ENCODE data around the gene PBXIP1.

DNA sequence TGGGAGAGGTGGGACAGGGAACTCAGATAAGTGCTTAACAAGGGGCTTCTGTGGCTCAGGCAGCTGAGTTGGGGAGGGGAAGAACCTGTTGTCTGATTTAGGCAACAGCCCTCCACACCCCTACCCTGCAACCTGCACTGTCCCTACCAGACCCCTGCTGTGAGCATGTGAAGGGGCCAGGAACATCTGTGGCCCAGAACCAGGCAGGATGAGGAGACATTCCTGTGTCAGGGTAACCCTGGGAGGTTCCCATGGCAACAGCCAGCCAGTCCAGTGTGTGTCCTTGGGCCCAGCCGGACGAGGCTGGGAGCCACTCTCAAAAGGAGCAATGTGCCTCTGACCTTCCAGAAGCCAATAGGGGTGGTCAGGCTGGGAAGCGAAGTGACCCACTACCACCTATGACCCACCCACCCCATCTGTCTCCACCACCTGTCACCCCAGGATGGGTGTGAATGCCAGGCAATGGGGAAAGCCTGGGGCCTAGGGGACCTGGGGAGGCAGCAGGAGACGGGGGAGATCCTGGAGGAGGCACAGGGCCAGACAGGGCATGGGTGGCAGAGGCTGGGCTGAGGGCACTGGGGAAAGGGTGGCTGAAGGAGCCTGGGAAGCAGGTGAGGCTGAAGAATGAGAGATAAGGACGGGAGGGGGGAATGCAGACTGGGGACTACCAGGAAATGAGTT lies 14.4 kb downstream of the PBXIP1 start:
- peak; percentile 15; the same call in 1 of the 2 replicates for TF ChIP-seq POLR2AphosphoS5 (IDR thresholded peaks at IDR 0.05; ENCODE audit: low read length)
- TF ChIP-seq RAD21 (IDR thresholded peaks at IDR 0.05; ENCODE audit: insufficient read depth, low read depth, low read length), result no peak
- TF ChIP-seq, protein P1, sequence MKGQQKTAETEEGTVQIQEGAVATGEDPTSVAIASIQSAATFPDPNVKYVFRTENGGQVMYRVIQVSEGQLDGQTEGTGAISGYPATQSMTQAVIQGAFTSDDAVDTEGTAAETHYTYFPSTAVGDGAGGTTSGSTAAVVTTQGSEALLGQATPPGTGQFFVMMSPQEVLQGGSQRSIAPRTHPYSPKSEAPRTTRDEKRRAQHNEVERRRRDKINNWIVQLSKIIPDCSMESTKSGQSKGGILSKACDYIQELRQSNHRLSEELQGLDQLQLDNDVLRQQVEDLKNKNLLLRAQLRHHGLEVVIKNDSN (IDR thresholded peaks at IDR 0.05; ENCODE audit: borderline replicate concordance, extremely low read length, insufficient read depth, low read depth, low read length), result no peak
- no peak for TF ChIP-seq ZNF274 (IDR thresholded peaks at IDR 0.05; ENCODE audit: insufficient read depth, insufficient read length)
- TF ChIP-seq, protein P2, sequence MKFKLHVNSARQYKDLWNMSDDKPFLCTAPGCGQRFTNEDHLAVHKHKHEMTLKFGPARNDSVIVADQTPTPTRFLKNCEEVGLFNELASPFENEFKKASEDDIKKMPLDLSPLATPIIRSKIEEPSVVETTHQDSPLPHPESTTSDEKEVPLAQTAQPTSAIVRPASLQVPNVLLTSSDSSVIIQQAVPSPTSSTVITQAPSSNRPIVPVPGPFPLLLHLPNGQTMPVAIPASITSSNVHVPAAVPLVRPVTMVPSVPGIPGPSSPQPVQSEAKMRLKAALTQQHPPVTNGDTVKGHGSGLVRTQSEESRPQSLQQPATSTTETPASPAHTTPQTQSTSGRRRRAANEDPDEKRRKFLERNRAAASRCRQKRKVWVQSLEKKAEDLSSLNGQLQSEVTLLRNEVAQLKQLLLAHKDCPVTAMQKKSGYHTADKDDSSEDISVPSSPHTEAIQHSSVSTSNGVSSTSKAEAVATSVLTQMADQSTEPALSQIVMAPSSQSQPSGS (IDR thresholded peaks at IDR 0.05; ENCODE audit: low read length), result no peak
- peak; percentile 86 for TF ChIP-seq BMI1 (IDR thresholded peaks at IDR 0.05; ENCODE audit: borderline replicate concordance)
- TF ChIP-seq, protein P3, sequence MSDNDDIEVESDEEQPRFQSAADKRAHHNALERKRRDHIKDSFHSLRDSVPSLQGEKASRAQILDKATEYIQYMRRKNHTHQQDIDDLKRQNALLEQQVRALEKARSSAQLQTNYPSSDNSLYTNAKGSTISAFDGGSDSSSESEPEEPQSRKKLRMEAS (IDR thresholded peaks at IDR 0.05; ENCODE audit: low read depth, low read length), result no peak
- no peak for TF ChIP-seq MTA3 (IDR thresholded peaks at IDR 0.05; ENCODE audit: borderline replicate concordance, low read length)
- TF ChIP-seq RBBP5 (conservative IDR thresholded peaks at IDR 0.05), result no peak
- TF ChIP-seq, protein P4, sequence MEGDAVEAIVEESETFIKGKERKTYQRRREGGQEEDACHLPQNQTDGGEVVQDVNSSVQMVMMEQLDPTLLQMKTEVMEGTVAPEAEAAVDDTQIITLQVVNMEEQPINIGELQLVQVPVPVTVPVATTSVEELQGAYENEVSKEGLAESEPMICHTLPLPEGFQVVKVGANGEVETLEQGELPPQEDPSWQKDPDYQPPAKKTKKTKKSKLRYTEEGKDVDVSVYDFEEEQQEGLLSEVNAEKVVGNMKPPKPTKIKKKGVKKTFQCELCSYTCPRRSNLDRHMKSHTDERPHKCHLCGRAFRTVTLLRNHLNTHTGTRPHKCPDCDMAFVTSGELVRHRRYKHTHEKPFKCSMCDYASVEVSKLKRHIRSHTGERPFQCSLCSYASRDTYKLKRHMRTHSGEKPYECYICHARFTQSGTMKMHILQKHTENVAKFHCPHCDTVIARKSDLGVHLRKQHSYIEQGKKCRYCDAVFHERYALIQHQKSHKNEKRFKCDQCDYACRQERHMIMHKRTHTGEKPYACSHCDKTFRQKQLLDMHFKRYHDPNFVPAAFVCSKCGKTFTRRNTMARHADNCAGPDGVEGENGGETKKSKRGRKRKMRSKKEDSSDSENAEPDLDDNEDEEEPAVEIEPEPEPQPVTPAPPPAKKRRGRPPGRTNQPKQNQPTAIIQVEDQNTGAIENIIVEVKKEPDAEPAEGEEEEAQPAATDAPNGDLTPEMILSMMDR (IDR thresholded peaks at IDR 0.05 in 2 of 3, conservative IDR thresholded peaks at IDR 0.05 in 1 of 3; ENCODE audit: control insufficient read depth in 2 of 3, extremely low read depth in 1 of 3, insufficient read depth in 1 of 3, low read depth in 3 of 3, low read length in 3 of 3), result no peak
- no peak for TF ChIP-seq EP300 (IDR thresholded peaks at IDR 0.05; ENCODE audit: borderline replicate concordance in 1 of 2, control insufficient read depth in 1 of 2, low read depth in 2 of 2, low read length in 2 of 2)
- no peak for TF ChIP-seq NRF1 (conservative IDR thresholded peaks at IDR 0.05; ENCODE audit: low read depth, low read length)
